NCI-H774 (cell line): Measurements from ENCODE around the gene CTTNBP2NL.

Experiments used
- DNase-seq: peaks from one replicate; lab custom pipeline; 2025; lab: John Stamatoyannopoulos, UW

The CTTNBP2NL gene

GRCh38 chr1:112507921-112508277 is 111.9 kb downstream of the CTTNBP2NL start:
- no peak for DNase-seq

GRCh38 chr1:112508278-112509004 is 112.4 kb downstream of the CTTNBP2NL start, which contains the start of gene WNT2B:
Gene WNT2B (plus strand): TSS chr1:112508965. CDS start chr1:112509263, 298 bp downstream.
- DNase-seq: no peak

GRCh38 chr1:112509005-112509659 is 113.1 kb downstream of the CTTNBP2NL start:
- no peak for DNase-seq

GRCh38 chr1:112509660-112510178 is 113.7 kb downstream of the CTTNBP2NL start:
- DNase-seq: no peak

GRCh38 chr1:112510340-112510739 is 114.3 kb downstream of the CTTNBP2NL start:
- no peak for DNase-seq
